GM03348 (cell line): ENCODE data around the gene RTL5.
A peak's percentile ranks its signal among the peaks of the same experiment; 100 is the strongest.

Experiments
- DNase-seq: peaks from one replicate; pipeline ENCODE4 v3.0.0; 2012; ENCODE audit warnings: low spot score

The RTL5 gene

GRCh38 chrX:72129661-72130060 lies 2.1 kb downstream of the RTL5 start:
- no peak for DNase-seq

GRCh38 chrX:72128881-72129280 lies 2.8 kb downstream of the RTL5 start:
- peak; percentile 7 for DNase-seq

DNA sequence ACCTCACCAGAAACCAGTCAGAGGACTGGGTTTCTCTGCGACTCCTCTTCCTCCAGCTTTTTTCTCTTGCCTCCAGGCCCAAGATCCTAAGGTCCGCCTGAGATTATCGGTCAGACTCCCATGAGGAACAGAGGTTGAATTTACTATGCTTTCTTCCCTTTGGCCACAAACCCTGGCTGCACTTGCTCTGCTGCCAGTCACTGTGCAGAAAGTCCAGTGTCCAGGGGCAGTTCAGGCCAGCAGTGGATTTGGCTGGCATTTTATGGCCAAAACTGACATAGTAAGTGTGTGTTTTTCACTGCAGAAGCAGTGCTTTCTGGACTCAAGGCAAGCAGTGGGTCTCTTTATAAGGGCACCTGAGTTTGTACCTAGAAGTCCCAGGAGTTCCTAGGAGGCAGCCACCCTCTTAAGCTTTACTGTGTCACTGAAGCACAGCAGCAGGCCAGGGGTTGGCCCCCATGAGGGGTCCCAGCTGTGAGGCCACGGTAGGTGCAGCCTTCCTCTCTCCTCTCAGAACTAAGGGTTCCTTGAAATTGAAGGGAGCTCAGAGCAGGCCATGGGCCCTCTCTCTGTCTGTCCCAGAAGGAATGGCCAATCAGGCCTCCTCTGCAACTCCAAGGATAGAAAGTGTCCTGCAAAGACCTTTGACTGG lies 3.4 kb downstream of the RTL5 start:
- no peak for DNase-seq

GRCh38 chrX:72127332-72127731 lies 4.4 kb downstream of the RTL5 start:
- DNase-seq: no peak

DNA sequence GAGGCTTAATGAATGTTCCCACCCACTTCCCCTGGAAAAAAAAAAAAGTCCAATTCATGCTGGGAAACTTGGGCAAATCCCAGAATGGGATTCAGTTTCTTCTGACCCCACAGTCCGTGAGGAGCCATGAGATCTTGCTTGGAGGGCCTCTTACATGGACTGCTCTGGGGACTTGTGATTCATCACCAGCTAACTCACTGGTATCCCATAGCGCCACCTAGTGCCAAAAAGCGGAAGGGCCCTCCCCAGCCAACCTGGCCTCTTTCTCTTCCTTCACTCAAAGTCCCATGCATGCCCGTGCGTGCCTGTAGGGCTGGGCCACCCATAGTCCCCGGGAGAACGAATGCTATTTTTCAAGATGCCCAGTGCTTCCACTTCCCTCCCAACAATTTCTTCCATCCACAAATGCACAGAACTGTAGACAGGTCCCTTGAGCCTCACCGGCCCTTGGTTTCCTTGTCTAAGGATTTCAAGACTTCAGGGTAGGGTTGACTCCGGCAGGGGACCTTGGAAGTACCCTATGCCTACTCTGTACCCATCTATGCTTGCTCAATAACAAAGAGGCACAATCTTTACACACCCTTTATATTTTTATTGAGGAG lies 5.1 kb downstream of the RTL5 start:
- DNase-seq: peak; percentile 84

DNA sequence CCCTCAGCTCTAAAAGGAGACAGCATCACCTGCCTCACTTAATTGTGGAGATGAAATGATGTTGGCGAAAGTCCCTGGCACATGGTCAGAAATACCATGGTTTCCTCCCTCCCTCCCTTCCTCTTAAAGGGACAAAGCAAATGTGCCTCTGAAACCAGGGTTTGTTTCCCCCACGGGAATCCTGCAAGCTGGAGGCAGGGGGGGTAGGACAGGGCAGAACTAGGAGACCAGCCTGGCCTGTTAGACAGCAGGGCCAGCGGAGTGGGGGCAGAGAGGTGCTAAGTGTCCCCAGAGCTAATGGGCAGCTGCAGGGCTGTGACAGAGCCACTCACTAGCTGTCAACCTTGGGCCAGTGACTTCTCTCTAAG lies 5.7 kb downstream of the RTL5 start:
- DNase-seq: no peak

DNA sequence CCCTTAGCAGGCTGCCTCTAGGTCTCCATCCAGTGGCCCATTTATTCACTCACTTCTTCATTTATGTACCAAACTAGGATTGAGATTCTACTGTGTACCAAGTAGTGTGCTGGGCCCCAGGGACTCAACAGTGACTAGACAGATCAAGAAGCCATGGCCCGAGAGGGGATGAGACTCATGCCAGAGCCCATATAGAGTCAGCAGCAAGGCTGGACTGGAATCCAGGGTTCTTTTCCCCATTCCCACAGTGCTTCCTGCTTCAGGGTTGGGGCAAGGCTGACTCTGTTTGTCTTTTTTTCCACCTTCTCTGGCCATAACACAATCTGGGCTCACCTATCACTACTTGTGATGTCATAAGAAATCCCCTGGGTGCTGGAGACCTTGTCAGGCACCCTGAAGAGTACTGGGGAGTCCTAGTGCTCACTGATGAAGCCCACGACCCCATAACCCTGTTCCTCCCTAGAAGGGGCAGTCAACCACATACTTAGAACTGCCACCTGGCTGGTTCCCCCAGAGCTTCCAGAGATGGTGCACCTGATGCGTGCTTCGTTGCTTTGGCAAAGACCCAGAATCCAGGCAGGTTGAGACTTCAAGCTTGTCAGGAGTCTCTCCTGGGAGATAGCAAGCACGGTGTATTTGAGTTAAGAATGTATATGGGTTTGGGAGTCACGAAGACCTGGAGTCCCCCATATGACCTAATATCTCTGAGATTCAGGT lies 6.2 kb downstream of the RTL5 start:
- no peak for DNase-seq

DNA sequence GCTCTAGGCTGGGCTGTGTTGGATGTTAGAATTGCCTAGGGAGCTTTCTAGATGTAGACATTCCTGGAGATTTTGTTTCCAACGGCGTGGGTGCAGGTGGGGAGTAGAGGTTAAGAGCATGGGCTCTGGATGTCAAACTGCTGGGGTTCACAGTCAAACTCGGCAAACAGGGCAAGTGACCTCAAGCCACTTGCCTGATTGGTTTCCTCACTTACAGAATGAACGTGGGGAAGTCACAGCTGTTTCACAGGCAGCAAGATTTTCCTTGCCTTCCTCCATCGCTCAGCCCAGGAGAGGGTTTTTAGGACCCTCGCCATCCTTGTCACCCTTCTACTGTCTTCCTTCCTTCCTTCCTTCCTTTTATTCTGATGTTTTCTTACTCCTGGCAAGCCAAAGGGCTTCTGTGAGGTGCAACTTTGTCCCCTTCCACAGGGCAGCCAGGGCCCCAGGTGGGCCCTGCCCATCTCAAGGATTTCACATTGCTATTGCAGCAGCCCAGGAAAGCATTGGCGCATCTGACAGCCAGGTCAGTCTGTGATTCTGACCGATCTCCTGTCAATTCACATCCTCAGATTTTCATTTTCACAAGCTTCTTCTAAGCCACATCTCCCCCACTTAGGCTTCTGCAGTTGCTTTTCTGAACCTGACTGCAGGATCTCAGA lies 7.0 kb downstream of the RTL5 start:
- DNase-seq: no peak

GRCh38 chrX:72123471-72124185 lies 8.1 kb downstream of the RTL5 start:
- DNase-seq: peak; percentile 14

- DNase-seq: no peak
Measured at GRCh38 chrX:72122621-72123337, 8.9 kb downstream of the RTL5 start.

GRCh38 chrX:72121383-72121782 lies 10.3 kb downstream of the RTL5 start:
- peak; percentile 80 for DNase-seq

DNA sequence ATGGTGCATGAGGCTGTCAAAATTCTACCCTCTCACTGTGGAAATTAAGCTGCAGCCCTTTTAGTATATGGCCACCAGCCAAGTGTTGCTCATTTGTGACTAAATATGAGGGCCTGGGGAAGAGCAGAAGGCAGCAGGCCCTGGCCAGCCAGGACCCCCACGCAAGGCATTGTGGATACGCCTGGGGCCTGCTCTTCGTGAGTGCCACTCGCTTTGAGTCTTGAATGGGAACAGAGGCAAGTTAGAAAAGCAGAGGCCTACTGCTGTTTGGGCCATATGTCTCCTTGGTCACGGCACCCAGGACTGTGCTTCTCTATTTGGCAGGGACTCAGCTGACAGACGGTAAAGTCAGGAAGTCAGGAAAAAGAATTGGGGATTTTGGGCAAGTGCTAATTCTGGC lies 10.9 kb downstream of the RTL5 start:
- no peak for DNase-seq

GRCh38 chrX:72117636-72118210 lies 14.0 kb downstream of the RTL5 start:
- DNase-seq: no peak

DNA sequence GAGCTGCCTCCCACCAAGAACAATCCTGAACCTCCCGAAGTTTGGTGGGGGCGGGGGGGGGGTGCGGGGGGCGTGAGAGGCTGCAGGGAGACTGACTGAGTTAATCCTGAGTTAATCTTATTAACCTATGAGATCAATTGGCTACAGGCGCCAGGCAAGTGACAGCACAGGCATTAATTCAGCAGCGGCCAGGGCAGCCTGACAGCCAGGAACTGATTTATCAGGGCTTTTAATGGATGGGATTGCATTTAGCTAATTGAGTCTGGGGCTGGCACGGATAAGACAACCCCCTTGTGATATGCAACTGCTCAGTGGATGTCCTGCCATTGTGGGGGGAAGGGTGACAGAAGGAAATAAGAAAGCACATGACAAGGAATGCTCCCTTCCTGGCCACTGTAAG lies 16.3 kb downstream of the RTL5 start:
- DNase-seq: no peak

DNA sequence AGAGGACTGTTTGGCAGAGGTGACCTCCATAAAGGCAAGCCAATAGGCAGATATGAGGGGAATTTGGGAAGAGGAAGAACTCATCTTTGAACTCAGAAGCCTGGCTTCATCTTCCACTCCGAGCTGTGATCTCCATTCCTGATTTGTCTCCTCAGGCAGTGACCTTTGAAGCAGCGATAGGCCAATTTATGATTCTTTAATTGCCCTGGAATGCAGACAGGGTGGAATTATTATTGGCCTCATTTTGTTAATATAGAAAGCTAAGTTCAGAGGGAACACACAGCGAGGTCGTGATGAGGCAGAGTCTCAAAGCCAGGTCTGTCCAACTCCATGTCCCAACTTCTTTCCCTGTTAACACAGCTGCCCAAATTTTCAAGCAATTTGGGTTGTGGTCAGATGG lies 16.9 kb downstream of the RTL5 start:
- no peak for DNase-seq

- no peak for DNase-seq
Measured at GRCh38 chrX:72114306-72114705, 17.4 kb downstream of the RTL5 start.

GRCh38 chrX:72113461-72113860 lies 18.3 kb downstream of the RTL5 start:
- no peak for DNase-seq

DNA sequence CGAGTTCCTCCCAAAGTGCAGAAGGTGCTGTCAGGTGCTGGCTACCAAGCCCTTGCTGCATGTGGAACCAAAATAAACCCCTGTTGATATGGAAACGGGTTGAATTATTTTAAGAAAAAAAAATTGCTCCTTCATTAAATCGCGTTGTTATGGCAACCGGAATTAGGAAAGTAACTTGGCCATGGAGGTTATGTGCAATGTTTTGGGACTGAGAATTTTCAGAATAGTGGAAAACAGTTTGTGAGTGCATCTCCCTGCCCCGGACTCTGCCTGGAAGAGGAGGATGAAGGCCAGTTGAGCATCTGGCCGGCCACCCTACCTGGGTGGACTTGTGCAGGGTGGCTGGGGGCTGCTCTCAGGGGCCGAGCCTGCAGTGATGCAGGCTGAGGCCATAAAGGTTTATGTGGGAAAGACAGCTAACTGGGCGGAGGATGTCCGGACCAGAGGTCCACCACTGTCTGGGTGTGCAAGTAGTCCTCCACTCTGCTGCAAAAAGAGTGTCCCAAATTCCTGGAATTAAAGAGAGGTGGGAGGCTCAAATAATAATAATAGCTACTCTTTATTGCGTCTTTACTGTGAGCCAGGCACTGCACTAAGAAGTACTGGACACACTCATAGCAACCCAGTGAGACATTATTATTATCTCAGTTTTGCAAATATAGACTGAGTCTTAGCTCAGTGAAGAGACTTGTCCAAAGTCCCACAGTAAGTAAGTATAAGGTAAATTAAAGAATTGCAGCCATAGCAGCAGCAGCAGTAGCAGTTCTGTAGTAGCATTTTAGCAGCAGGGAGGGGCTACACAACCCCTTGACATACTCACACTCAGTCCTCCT lies 20.6 kb downstream of the RTL5 start:
- DNase-seq: no peak

DNA sequence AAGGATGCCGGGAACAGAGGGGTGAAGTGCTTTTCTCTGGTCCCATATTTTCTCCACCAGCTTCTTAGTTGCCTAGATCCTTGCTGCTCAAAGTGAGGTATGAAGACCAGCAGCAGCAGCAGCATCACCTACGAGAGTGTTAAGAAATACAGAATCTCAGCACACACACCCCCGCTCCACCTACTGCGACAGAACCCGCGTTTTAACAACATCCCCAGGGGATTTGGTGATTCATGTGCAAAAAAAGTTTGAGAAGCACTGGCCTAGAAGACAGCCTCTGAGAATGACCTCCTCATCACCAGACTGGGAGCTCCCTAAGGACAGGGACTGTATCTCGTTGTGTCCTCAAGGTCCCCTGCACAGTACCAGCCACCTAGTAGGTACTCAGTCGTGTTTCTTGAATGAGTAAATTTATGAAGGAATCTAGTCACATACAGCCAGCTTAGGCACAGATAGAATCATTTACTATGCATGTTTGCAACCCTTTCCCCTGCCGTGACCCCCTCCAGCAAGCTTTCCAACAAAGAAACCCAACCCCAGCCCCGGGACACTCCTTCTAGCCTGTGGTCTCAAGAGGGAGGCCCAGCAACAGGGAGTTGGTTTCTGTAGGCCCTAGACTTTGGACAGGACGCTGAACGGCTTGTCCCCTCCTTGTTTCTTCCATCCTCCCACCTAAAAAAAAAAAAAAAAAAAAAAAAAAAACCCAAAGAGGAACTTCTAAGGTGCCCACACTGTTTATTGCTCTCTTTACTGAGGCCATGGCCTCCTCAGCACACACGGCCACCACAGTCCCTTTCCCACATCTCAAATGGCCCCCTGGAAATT lies 21.5 kb downstream of the RTL5 start:
- DNase-seq: no peak

DNA sequence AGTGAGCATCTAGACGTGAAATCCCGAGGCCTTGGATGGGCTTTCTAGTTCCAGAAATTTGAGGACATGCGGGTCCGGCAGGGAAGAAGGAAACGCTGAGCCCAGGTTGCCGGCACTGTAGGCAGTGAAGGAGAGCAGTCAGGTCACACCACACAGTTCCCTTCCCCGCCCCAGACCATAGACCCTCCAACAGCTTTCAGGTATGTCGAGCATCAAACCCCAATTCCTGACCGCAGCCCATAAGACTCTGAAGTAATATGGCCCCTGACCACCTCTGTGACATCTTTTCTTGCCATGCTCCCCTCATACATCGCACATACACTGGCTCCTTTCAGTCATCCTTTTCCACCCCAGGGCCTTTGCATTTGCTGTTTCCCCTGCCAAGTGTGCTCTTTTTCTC lies 23.0 kb downstream of the RTL5 start:
- no peak for DNase-seq
